K562 (cell line): ENCODE measurements around the gene GOLGA6L26.
"Not testable (repeated sequence)": the region's sequence is repeated elsewhere in the genome, so short reads cannot be mapped to it uniquely, and the experiment has no call there.

Experiments
- BRF2 ChIP-seq: IDR thresholded peaks from 3 replicates; pipeline ENCODE4 v1.6.1; 2011; ENCODE audit warnings: borderline replicate concordance, mild to moderate bottlenecking; ENCODE audit not compliant: insufficient read length, insufficient read depth
- CTCF ChIP-seq, 3 experiments: IDR thresholded peaks in 2 of 3; conservative IDR thresholded peaks in 1 of 3; 2 replicates each; pipeline ENCODE4 v1.5.1; 2011 to 2012; ENCODE audit warnings: low read length in 3 of 3, mild to moderate bottlenecking in 3 of 3, control low read depth in 2 of 3, improper control_type of control experiment in 1 of 3, inconsistent platforms in 1 of 3, low read depth in 1 of 3, mixed read lengths in 1 of 3, moderate library complexity in 1 of 3; ENCODE audit not compliant: insufficient read depth in 2 of 3
- E2F6 ChIP-seq, 2 experiments: IDR thresholded peaks; 2 replicates each; pipeline ENCODE4 v1.6.1; 2011; ENCODE audit warnings: borderline replicate concordance in 1 of 2, control low read depth in 1 of 2, low read depth in 1 of 2, low read length in 1 of 2, mild to moderate bottlenecking in 1 of 2, mixed read lengths in 1 of 2, moderate library complexity in 1 of 2; ENCODE audit not compliant: insufficient read depth in 1 of 2, insufficient read length in 1 of 2, poor library complexity in 1 of 2, severe bottlenecking in 1 of 2; ENCODE audit errors: extremely low read depth in 1 of 2
- L3MBTL2 ChIP-seq: fragments of 450-650 bp; IDR thresholded peaks from 2 replicates; pipeline ENCODE4 v1.6.1; 2016; ENCODE audit warnings: mild to moderate bottlenecking, moderate library complexity
- MIER1 ChIP-seq: fragments of 450-650 bp; IDR thresholded peaks from 2 replicates; pipeline ENCODE4 v1.6.1; 2016; ENCODE audit warnings: antibody characterized with exemption, mild to moderate bottlenecking, low read depth
- NR2C1 ChIP-seq, 2 experiments: fragments of 450-650 bp; IDR thresholded peaks; 2 replicates each; pipeline ENCODE4 v1.6.1; 2017; ENCODE audit warnings: mild to moderate bottlenecking in 2 of 2, antibody characterized with exemption in 1 of 2, inconsistent platforms in 1 of 2, missing compliant biosample characterization in 1 of 2, missing genetic modification characterization in 1 of 2
- POLR2A ChIP-seq: fragments of 450-650 bp; conservative IDR thresholded peaks from 2 replicates; pipeline ENCODE4 v1.6.1; 2016
- RCOR1 ChIP-seq, 2 experiments: IDR thresholded peaks; 2 replicates each; pipeline ENCODE4 v1.6.1; 2012; ENCODE audit warnings: low read depth in 2 of 2, low read length in 2 of 2, borderline replicate concordance in 1 of 2, improper control_type of control experiment in 1 of 2
- SMARCC2 ChIP-seq: fragments of 450-650 bp; IDR thresholded peaks from 2 replicates; pipeline ENCODE4 v1.6.1; 2017; ENCODE audit warnings: antibody characterized with exemption, moderate library complexity, mild to moderate bottlenecking, low read depth
- USF2 ChIP-seq: sonication (generic); formaldehyde crosslinking; IDR thresholded peaks from 2 replicates; pipeline ENCODE4 v1.5.0; 2020; ENCODE audit warnings: missing genetic modification reagents
- ZNF274 ChIP-seq: IDR thresholded peaks from 2 replicates; pipeline ENCODE4 v1.6.1; 2011; ENCODE audit warnings: low read depth, mild to moderate bottlenecking, low read length, moderate library complexity, borderline replicate concordance
- ZNF586 ChIP-seq: fragments of 450-650 bp; formaldehyde crosslinking; conservative IDR thresholded peaks from 2 replicates; pipeline ENCODE4 v1.4.0; 2020; ENCODE audit warnings: mild to moderate bottlenecking, moderate library complexity

- TF ChIP-seq ZNF586; POLR2A; E2F6 (IDR thresholded peaks at IDR 0.05; ENCODE audit: borderline replicate concordance in 1 of 2, extremely low read depth in 1 of 2, insufficient read depth in 1 of 2, insufficient read length in 1 of 2, low read depth in 1 of 2, low read length in 1 of 2, poor library complexity in 1 of 2, severe bottlenecking in 1 of 2); MIER1; SMARCC2; RCOR1 (IDR thresholded peaks at IDR 0.05; ENCODE audit: borderline replicate concordance in 1 of 2, low read depth in 2 of 2, low read length in 2 of 2); BRF2; CTCF (IDR thresholded peaks at IDR 0.05 in 2 of 3, conservative IDR thresholded peaks at IDR 0.05 in 1 of 3; ENCODE audit: insufficient read depth in 2 of 3, low read depth in 1 of 3, low read length in 3 of 3); ZNF274; USF2 (CRISPR knock-in tag); NR2C1 (IDR thresholded peaks at IDR 0.05); NR2C1 (tag; IDR thresholded peaks at IDR 0.05); L3MBTL2: not testable (repeated sequence)
Observed at GRCh38 chr15:23374226-23374625, 40.2 kb upstream of the GOLGA6L26 start.
